ENCODE data around the gene SLX9. TPM values are rescaled to one million over a fixed set of nuclear protein-coding genes. Genes with fewer than 3 reads are reported as not detected.

The SLX9 gene
- total and polyA plus RNA-seq, 8 donors = 10.5 to 21.7 (median 13.6) TPM

- H3K27ac ChIP-seq = no peak overlapping the region
- WGBS, 2 donors = 86 to 89% methylated on average over 32 to 36 of the region's 36 CpGs
- FAIRE-seq = no peak
- peak in 1 of 6 donors; percentile 75 for DNase-seq
- H3K27me3 ChIP-seq = no peaks in the 10 kb centered on the region
- H3K9me3 ChIP-seq = no peaks in the 10 kb centered on the region
- H3K36me3 ChIP-seq = no peaks in the 10 kb centered on the region
- no peak for ATAC-seq
- TF ChIP-seq, protein P1, sequence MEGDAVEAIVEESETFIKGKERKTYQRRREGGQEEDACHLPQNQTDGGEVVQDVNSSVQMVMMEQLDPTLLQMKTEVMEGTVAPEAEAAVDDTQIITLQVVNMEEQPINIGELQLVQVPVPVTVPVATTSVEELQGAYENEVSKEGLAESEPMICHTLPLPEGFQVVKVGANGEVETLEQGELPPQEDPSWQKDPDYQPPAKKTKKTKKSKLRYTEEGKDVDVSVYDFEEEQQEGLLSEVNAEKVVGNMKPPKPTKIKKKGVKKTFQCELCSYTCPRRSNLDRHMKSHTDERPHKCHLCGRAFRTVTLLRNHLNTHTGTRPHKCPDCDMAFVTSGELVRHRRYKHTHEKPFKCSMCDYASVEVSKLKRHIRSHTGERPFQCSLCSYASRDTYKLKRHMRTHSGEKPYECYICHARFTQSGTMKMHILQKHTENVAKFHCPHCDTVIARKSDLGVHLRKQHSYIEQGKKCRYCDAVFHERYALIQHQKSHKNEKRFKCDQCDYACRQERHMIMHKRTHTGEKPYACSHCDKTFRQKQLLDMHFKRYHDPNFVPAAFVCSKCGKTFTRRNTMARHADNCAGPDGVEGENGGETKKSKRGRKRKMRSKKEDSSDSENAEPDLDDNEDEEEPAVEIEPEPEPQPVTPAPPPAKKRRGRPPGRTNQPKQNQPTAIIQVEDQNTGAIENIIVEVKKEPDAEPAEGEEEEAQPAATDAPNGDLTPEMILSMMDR (IDR thresholded peaks at IDR 0.05) = no peak
- H3K4me3 ChIP-seq = no peak overlapping the region
- intact Hi-C loops (cut with DNase I) = loop anchor here in 1 of 3 donors (10.0 kb wide), 1 partner anchor 64 kb away; no protein-coding TSS in a partner anchor
- H3K4me1 ChIP-seq = no peaks in the 10 kb centered on the region
Observed at GRCh38 chr21:44970766-44971671, 31.2 kb downstream of the SLX9 start.

DNA sequence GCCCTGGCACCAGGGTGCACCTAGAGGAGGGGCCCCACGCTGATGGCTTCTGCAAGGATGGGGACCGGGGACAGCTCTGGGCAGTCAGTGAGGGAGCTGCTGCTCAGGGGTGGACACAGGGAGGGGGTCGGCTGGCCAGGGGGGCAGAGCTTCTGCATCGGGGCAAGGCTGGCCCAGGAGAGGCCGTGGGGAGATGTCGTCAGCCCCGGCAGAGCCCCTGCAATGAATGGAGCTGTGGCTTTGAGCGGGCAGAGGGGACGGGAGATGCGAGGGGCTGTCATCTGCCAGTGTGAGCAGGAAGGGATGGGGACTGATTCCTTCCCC, 31.8 kb downstream of the SLX9 start:
- TF ChIP-seq, protein P1 (IDR thresholded peaks at IDR 0.05) = no peak
- intact Hi-C loops (cut with DNase I) = loop anchor here in 1 of 3 donors (10.0 kb wide), 1 partner anchor 63 kb away; no protein-coding TSS in a partner anchor
- no peak for FAIRE-seq
- peak in 1 of 6 donors; percentile 57 for DNase-seq
- Histone ChIP-seq H3K27me3 (no peaks in the 10 kb centered on the region), H3K36me3 (no peaks in the 10 kb centered on the region), H3K4me3 (no peak overlapping the region), H3K4me1 (no peaks in the 10 kb centered on the region), H3K9me3 (no peaks in the 10 kb centered on the region), H3K27ac (no peak overlapping the region)
- 70 to 87% methylated on average over 10 of the region's 10 CpGs for WGBS, 2 donors
- ATAC-seq = no peak

DNA sequence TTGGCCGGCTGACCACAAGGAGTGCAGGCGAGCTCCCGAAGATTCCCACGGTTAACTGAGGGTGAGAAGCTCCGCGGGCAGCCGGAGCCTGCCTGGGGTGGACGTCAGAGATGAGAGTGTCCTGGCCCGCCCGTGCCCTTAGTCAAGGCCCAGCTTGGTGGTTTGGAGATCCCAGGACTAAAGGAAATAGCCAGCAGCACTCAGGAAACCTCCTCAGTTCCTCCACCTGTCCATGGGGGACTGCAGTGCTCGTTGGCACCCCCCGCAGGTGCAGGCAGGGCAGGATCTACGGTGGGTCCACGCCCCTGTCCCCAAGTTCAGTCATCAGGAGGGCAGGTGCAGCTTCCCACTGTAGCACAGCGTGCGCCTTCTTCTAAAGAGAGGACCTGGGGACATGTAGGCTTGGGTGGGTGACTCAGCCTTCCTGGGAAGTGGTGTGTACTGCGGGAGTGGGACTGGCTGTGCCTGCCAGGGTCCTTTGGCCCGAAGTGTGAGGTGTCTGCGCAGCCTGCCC, 32.5 kb downstream of the SLX9 start:
- H3K4me3 ChIP-seq = no peak overlapping the region
- intact Hi-C loops (cut with DNase I) = loop anchor here in 1 of 3 donors (10.0 kb wide), 1 partner anchor 62 kb away; no protein-coding TSS in a partner anchor
- peak in 1 of 6 donors; percentile 32 for DNase-seq
- H3K27me3 ChIP-seq = no peaks in the 10 kb centered on the region
- 91 to 93% methylated on average over 19 of the region's 19 CpGs for WGBS, 2 donors
- H3K9me3 ChIP-seq = no peaks in the 10 kb centered on the region
- ATAC-seq = no peak
- TF ChIP-seq, protein P1 (IDR thresholded peaks at IDR 0.05) = no peak
- no peak for FAIRE-seq
- no peaks in the 10 kb centered on the region for H3K36me3 ChIP-seq
- H3K4me1 ChIP-seq = no peaks in the 10 kb centered on the region
- no peak overlapping the region for H3K27ac ChIP-seq

GRCh38 chr21:44972821-44973220, 33.0 kb downstream of the SLX9 start:
- H3K27me3 ChIP-seq = no peaks in the 10 kb centered on the region
- TF ChIP-seq, protein P1 (IDR thresholded peaks at IDR 0.05) = no peak
- DNase-seq (peak in 1 of 6 donors; percentile 66), FAIRE-seq (no peak), ATAC-seq (no peak)
- no peaks in the 10 kb centered on the region for H3K4me1 ChIP-seq
- H3K9me3 ChIP-seq = no peaks in the 10 kb centered on the region
- WGBS, 2 donors = 85% methylated on average over 16 of the region's 16 CpGs
- H3K36me3 ChIP-seq = no peaks in the 10 kb centered on the region
- no peak overlapping the region for H3K4me3 ChIP-seq
- intact Hi-C loops (cut with DNase I) = loop anchor here in 1 of 3 donors (10.0 kb wide), 1 partner anchor 62 kb away; no protein-coding TSS in a partner anchor
- H3K27ac ChIP-seq = no peak overlapping the region
